Heart left ventricle (tissue), 16 donors: ENCODE data around the gene PTPRN2. TPM values are rescaled to one million over a fixed set of nuclear protein-coding genes. Genes with fewer than 3 reads are reported as not detected.

Experiments used
- ATAC-seq, 4 donors: fragments of 200-7000 bp; cut with Tn5 transposase; one replicate each; pipeline ENCODE4 v1.9.1; 2020 to 2022; ENCODE audit warnings: moderate library complexity in 4 of 4, mild to moderate bottlenecking in 3 of 4, moderate number of reproducible peaks in 1 of 4
- DNase-seq, 5 donors: peaks; one replicate each; pipeline ENCODE4 v3.0.0-alpha.2; 2020
- H3K27ac ChIP-seq, 12 donors: fragments of 200-600 bp; sonication (generic) in 4 of 12; one replicate each; pipeline versions ENCODE4 v1.5.0 to v1.8.0; 2016 to 2022; ENCODE audit warnings: mild to moderate bottlenecking in 2 of 12
- H3K27me3 ChIP-seq, 9 donors: fragments of 200-600 bp; sonication (generic) in 2 of 9; one replicate each; pipeline versions ENCODE4 v1.5.1 to v1.8.0; 2016 to 2022; ENCODE audit warnings: mild to moderate bottlenecking in 3 of 9
- H3K36me3 ChIP-seq, 9 donors: fragments of 200-600 bp; sonication (generic) in 2 of 9; one replicate each; pipeline versions ENCODE4 v1.5.0 to v1.8.0; 2018 to 2022; ENCODE audit warnings: mild to moderate bottlenecking in 2 of 9
- H3K4me1 ChIP-seq, 12 donors: fragments of 200-600 bp; sonication (generic) in 4 of 12; one replicate each; pipeline versions ENCODE4 v1.5.0 to v1.8.0; 2016 to 2022; ENCODE audit warnings: mild to moderate bottlenecking in 3 of 12
- H3K4me3 ChIP-seq, 12 donors: fragments of 200-600 bp; sonication (generic) in 4 of 12; one replicate each; pipeline versions ENCODE4 v1.5.0 to v1.8.0; 2017 to 2022; ENCODE audit warnings: mild to moderate bottlenecking in 9 of 12, moderate library complexity in 4 of 12
- H3K9me3 ChIP-seq, 12 donors: fragments of 200-600 bp; sonication (generic) in 4 of 12; one replicate each; pipeline versions ENCODE4 v1.5.0 to v1.8.0; 2016 to 2022; ENCODE audit warnings: mild to moderate bottlenecking in 1 of 12
- POLR2A ChIP-seq, 2 donors: fragments of 450-650 bp; IDR thresholded peaks; one replicate each; pipeline ENCODE4 v1.6.1; 2017; ENCODE audit warnings: antibody characterized with exemption in 2 of 2, mild to moderate bottlenecking in 2 of 2, moderate library complexity in 2 of 2
- WGBS, 4 donors: extraction: QIAGEN DNeasy Blood & Tissue Kit in 2 of 4; methylation state at CpG; one replicate each; pipeline versions ENCODE4 v1.1.5 to v1.1.7; 2013 to 2018; 5-methylcytosine and 5-hydroxymethylcytosine counted together
- intact Hi-C, 10 donors: fragments of 100-400 bp; cut with DNase I; formaldehyde crosslinking; loops; one replicate each; pipeline versions ENCODE4 v1.11.1 to v1.14.2; 2022
- polyA plus RNA-seq, 2 donors: library from polyadenylated mRNA; stranded (reverse); fragments of 200-250 nt; gene quantifications; one replicate each; pipeline ENCODE4 v1.2.3, GENCODE V29; 2013
- total RNA-seq, 9 donors: library from RNA; depleted of rRNA in 2 of 9; stranded (reverse); fragments of >200 nt in 2 of 9; fragmentation: NEBNext Ultra II Directional in 3 of 9; extraction: Animal tissue kit (Norgen Biotek cat#: 25700) in 3 of 9; gene quantifications; one replicate each; pipeline versions ENCODE4 v1.1.0 to v1.2.4, GENCODE V29; 2016 to 2023
- TF ChIP-seq, protein P1 (sequence below), 12 donors: fragments of 200-600 bp; sonication (generic) in 4 of 12; IDR thresholded peaks; one replicate each; pipeline versions ENCODE4 v1.5.0 to v1.8.0; 2018 to 2022; ENCODE audit warnings: antibody characterized with exemption in 12 of 12, mild to moderate bottlenecking in 5 of 12
- donor health status: ischemic (EF 13 %, LVEDD 7.1; RV severe dilation, severe dysfunction).
- donor health status: healthy with polysubstance abuse.
- donor health status: DM: no; HTN: yes; CAD: no.
- donor health status: DM: no; HTN: no; CAD: no.
- donor health status: ischemic (EF 25% LVEDD 6.9; RV normal size, moderate dysfunction).
- donor health status: ischemic (EF 25% LVEDD 5.7; RV mildly dilated, moderate dysfunction).
- donor health status: healthy.
- donor health status: DM: yes; HTN: yes; CAD: no.
- donor health status: ischemic (EF 35%, LVEDD 5.7; RV mildly dilated, moderate dysfunction).
- donor health status: nonischemic (EF 11% LVEDD 7.7; RV severe dilation, severe dysfunction).
- donor health status: DM: yes; HTN: yes; CAD: no.
- donor health status: PGD.
- donor health status: ischemic (EF 29% LVEDD 5.4; RV normal size, mild dysfunction).
- donor health status: nonischemic (EF 23%, LVEDD 6.1; RV moderate dilation, normal function).

PTPRN2 gene
- total and polyA plus RNA-seq, 11 donors = 0.61 to 2.3 (median 1.3) TPM

DNA sequence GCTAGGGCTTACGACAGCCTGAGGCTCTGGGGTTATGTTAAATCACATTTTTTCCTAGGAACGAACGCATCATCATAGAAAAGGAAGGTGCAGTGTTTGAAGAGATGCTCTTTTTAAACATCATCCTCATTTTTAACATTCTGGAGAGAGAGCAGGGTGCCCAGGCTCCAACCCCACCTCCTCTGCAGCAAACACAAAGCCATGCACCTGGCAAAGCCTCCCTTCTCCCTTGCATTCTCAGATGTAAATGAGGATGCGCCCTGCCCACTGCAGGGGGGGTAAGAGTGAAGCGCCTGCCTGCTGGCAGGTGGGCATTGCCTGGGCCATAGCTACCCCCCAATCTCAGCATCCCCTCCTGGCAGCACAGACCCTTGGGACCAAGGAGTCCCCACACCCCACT is 92.4 kb downstream of the PTPRN2 start:
- Histone ChIP-seq H3K27me3 (peaks cover 0 to 45% (median 9%) of the 10 kb centered on the region in 9 donors), H3K27ac (no peak overlapping the region), H3K9me3 (no peaks in the 10 kb centered on the region), H3K4me1 (no peaks in the 10 kb centered on the region), H3K4me3 (no peak overlapping the region), H3K36me3 (no peaks in the 10 kb centered on the region)
- intact Hi-C loops = no loop called here
- WGBS, 4 donors = 18 to 38% (median 28%) methylated on average over 5 of the region's 5 CpGs
- no peak for DNase-seq
- TF ChIP-seq POLR2A (IDR thresholded peaks at IDR 0.05) = no peak
- TF ChIP-seq, protein P1, sequence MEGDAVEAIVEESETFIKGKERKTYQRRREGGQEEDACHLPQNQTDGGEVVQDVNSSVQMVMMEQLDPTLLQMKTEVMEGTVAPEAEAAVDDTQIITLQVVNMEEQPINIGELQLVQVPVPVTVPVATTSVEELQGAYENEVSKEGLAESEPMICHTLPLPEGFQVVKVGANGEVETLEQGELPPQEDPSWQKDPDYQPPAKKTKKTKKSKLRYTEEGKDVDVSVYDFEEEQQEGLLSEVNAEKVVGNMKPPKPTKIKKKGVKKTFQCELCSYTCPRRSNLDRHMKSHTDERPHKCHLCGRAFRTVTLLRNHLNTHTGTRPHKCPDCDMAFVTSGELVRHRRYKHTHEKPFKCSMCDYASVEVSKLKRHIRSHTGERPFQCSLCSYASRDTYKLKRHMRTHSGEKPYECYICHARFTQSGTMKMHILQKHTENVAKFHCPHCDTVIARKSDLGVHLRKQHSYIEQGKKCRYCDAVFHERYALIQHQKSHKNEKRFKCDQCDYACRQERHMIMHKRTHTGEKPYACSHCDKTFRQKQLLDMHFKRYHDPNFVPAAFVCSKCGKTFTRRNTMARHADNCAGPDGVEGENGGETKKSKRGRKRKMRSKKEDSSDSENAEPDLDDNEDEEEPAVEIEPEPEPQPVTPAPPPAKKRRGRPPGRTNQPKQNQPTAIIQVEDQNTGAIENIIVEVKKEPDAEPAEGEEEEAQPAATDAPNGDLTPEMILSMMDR (IDR thresholded peaks at IDR 0.05) = no peak
- no peak for ATAC-seq

DNA sequence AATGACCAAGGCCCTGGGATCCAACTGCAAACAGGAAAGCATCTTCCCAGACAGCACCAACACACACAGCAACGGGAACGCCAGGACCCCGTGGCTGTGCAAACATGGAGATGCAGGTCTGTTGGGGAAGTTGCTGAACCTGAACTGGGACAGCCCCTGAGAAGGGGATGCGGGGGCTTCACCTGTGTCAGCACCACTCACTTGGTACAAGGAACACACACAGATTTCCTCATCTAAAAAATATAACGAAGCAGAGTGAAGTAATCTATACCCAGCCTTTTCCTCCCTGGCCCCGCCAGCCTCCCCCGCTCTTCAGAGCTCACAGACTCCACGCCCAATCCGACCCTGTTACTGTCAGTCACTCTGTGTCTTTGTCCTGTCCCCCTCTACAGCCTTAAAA is 93.0 kb downstream of the PTPRN2 start:
- Histone ChIP-seq H3K9me3 (no peaks in the 10 kb centered on the region), H3K4me1 (no peaks in the 10 kb centered on the region), H3K36me3 (no peaks in the 10 kb centered on the region), H3K4me3 (no peak overlapping the region), H3K27ac (no peak overlapping the region), H3K27me3 (peaks cover 0 to 46% (median 9%) of the 10 kb centered on the region in 9 donors)
- ATAC-seq (no peak), DNase-seq (no peak)
- WGBS, 4 donors = 31 to 49% (median 44%) methylated on average over 9 of the region's 9 CpGs
- TF ChIP-seq, protein P1 (IDR thresholded peaks at IDR 0.05) = no peak
- TF ChIP-seq POLR2A (IDR thresholded peaks at IDR 0.05) = no peak
- intact Hi-C loops = no loop called here

DNA sequence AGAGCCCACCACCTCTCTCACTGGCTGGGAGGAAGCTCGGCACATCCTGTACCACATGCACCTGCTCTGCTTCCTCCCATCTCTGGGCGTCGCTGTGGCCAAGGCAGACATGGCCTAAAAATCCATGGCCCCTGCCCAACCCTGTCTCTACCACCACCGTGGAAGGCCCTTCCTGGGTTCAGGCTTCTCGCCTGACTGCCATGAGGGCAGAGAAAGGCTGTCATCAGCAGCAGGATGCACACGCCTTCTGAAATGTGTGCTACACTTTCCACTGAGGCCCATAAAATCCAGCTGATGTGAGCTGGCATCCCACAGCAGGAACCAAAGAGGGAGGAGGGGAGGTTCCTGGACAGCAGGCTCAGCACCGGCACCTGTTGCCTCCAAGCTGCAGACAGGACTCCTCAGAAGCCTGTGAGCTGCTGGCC is 93.4 kb downstream of the PTPRN2 start:
- Histone ChIP-seq H3K4me1 (no peaks in the 10 kb centered on the region), H3K27ac (no peak overlapping the region), H3K9me3 (no peaks in the 10 kb centered on the region), H3K27me3 (peaks cover 0 to 48% (median 9%) of the 10 kb centered on the region in 9 donors), H3K4me3 (no peak overlapping the region), H3K36me3 (no peaks in the 10 kb centered on the region)
- DNase-seq (no peak), ATAC-seq (no peak)
- 43 to 57% (median 53%) methylated on average over 5 to 7 of the region's 7 CpGs for WGBS, 4 donors
- intact Hi-C loops = no loop called here
- TF ChIP-seq, protein P1 (IDR thresholded peaks at IDR 0.05) = no peak
- no peak for TF ChIP-seq POLR2A (IDR thresholded peaks at IDR 0.05)

DNA sequence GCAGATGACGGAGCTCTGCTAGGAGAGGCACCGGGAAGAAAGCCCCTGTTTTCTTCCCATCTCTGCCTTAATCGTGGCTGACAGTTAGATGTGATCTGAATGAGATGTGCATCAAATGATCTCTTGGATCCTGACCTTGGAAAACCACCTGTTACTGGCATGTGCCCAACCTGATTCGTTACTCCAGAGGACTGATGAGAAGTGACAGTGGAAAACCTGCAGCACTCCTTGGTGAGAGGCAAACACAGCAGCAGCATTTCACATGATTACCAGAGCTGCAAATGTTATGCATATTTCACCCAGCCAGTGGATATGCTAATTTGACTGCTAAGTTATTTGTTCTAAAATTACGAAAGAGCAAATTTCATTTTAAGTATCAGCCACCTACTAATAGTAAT is 95.3 kb downstream of the PTPRN2 start:
- Histone ChIP-seq H3K4me3 (no peak overlapping the region), H3K4me1 (no peaks in the 10 kb centered on the region), H3K9me3 (no peaks in the 10 kb centered on the region), H3K27ac (no peak overlapping the region), H3K27me3 (peaks cover 0 to 44% (median 10%) of the 10 kb centered on the region in 9 donors), H3K36me3 (no peaks in the 10 kb centered on the region)
- no peak for ATAC-seq
- 69 to 80% (median 74%) methylated on average over 2 to 5 of the region's 5 CpGs for WGBS, 4 donors
- intact Hi-C loops = no loop called here
- no peak for DNase-seq
- TF ChIP-seq, protein P1 (IDR thresholded peaks at IDR 0.05) = no peak
- TF ChIP-seq POLR2A (IDR thresholded peaks at IDR 0.05) = no peak
